GM12892 (cell line): ENCODE results near the gene SCAND1.
"Not testable (repeated sequence)": the region's sequence is repeated elsewhere in the genome, so short reads cannot be mapped to it uniquely, and the experiment has no call there.

Source experiments
- DNase-seq: peaks from one replicate; pipeline ENCODE4 v3.0.0; 2011; ENCODE audit not compliant: insufficient read length
- FAIRE-seq: peaks from 2 replicates; lab custom pipeline; 2011; peaks lifted over from hg19 to GRCh38; lab: Jason Lieb, UNC
- POLR2A ChIP-seq: IDR thresholded peaks from 2 replicates; pipeline ENCODE4 v1.6.1; 2011; ENCODE audit warnings: low read depth, low read length, control low read depth
- POLR2AphosphoS5 ChIP-seq: IDR thresholded peaks from 2 replicates; pipeline ENCODE4 v1.6.1; 2011; ENCODE audit warnings: low read depth, low read length, control low read depth
- TAF1 ChIP-seq: IDR thresholded peaks from 2 replicates; pipeline ENCODE4 v1.6.1; 2011; ENCODE audit warnings: low read depth, mild to moderate bottlenecking, control low read depth, low read length, borderline replicate concordance

The SCAND1 gene

GRCh38 chr20:35979544-35979943 lies 25.2 kb upstream of the SCAND1 start:
- TF ChIP-seq POLR2A (no peak), TAF1 (no peak), POLR2AphosphoS5 (no peak)
- DNase-seq (no peak), FAIRE-seq (no peak)

- TF ChIP-seq POLR2A (no peak), TAF1 (no peak), POLR2AphosphoS5 (no peak)
- FAIRE-seq (no peak), DNase-seq (no peak)
Measured at GRCh38 chr20:35978041-35978513, 23.8 kb upstream of the SCAND1 start.

- no peak for FAIRE-seq
- TF ChIP-seq POLR2AphosphoS5 (no peak), TAF1 (no peak), POLR2A (no peak)
- no peak for DNase-seq
Measured at GRCh38 chr20:35975576-35976373, 21.5 kb upstream of the SCAND1 start.

GRCh38 chr20:35974256-35974655 lies 20.0 kb upstream of the SCAND1 start:
- DNase-seq: no peak
- no peak for FAIRE-seq
- TF ChIP-seq POLR2AphosphoS5: no peak

- DNase-seq (no peak), FAIRE-seq (no peak)
- TF ChIP-seq POLR2A (no peak), POLR2AphosphoS5 (no peak), TAF1 (no peak)
Measured at GRCh38 chr20:35972462-35972861, 18.2 kb upstream of the SCAND1 start.

- FAIRE-seq (no peak), DNase-seq (no peak)
- TF ChIP-seq POLR2A (no peak), TAF1 (no peak)
Measured at GRCh38 chr20:35971981-35972380, 17.7 kb upstream of the SCAND1 start.

- TF ChIP-seq TAF1 (no peak), POLR2A (no peak), POLR2AphosphoS5 (no peak)
- FAIRE-seq: no peak
- no peak for DNase-seq
Measured at GRCh38 chr20:35968930-35969329, 14.6 kb upstream of the SCAND1 start.

GRCh38 chr20:35967979-35968640 lies 13.8 kb upstream of the SCAND1 start, which contains the start of gene CNBD2:
TSS of gene CNBD2 (plus strand) at chr20:35968590. CDS start at chr20:35968763, 173 bp downstream.
- FAIRE-seq (no peak), DNase-seq (no peak)
- TF ChIP-seq POLR2A (no peak), POLR2AphosphoS5 (no peak)

- FAIRE-seq: no peak
- TF ChIP-seq POLR2AphosphoS5 (no peak), POLR2A (no peak), TAF1 (no peak)
- DNase-seq: no peak
Measured at GRCh38 chr20:35963878-35964277, 9.6 kb upstream of the SCAND1 start.

- not testable (repeated sequence) for DNase-seq, FAIRE-seq
Measured at GRCh38 chr20:35959291-35959690, 5.0 kb upstream of the SCAND1 start.

- TF ChIP-seq TAF1 (no peak), POLR2AphosphoS5 (no peak), POLR2A (no peak)
- FAIRE-seq (no peak), DNase-seq (no peak)
Measured at GRCh38 chr20:35956616-35957015, 2.3 kb upstream of the SCAND1 start.

GRCh38 chr20:35954907-35955251 lies 577 bp upstream of the SCAND1 start:
- DNase-seq (no peak), FAIRE-seq (no peak)
- TF ChIP-seq TAF1 (no peak), POLR2AphosphoS5 (no peak), POLR2A (no peak)
